ENCODE measurements around the gene GLS. TPM values are rescaled to one million over a fixed set of nuclear protein-coding genes. Genes with fewer than 3 reads are reported as not detected.
A peak's percentile ranks its signal among the peaks of the same experiment; 100 is the strongest.

GLS gene
- polyA plus RNA-seq, 1 donor = 511 TPM

- H3K36me3 ChIP-seq (ENCODE audit: control insufficient read depth, insufficient read depth, low read length) = peaks cover 38% of the 10 kb centered on the region
- WGBS (ENCODE audit: insufficient coverage, low lambda C conversion rate) = no CpG with 5 or more reads among the region's 1 CpG
- H3K27me3 ChIP-seq (ENCODE audit: control insufficient read depth, insufficient read depth, low read length) = no peaks in the 10 kb centered on the region
- peak; percentile 53 to 71 for DNase-seq
- H3K27ac ChIP-seq (ENCODE audit: low read length) = peak overlapping the region; percentile 47
- peaks cover 22% of the 10 kb centered on the region for H3K4me1 ChIP-seq (ENCODE audit: control insufficient read depth, insufficient read depth, low read length)
- H3K4me3 ChIP-seq (ENCODE audit: low read length) = no peak overlapping the region
- no peaks in the 10 kb centered on the region for H3K9me3 ChIP-seq (ENCODE audit: control insufficient read depth, low read depth, low read length)
These were observed 41.8 kb downstream of the GLS start for GRCh38 chr2:190922376-190922775.

GRCh38 chr2:190927301-190927700, 46.7 kb downstream of the GLS start:
- Histone ChIP-seq H3K9me3 (ENCODE audit: control insufficient read depth, low read depth, low read length) (no peaks in the 10 kb centered on the region), H3K4me1 (ENCODE audit: control insufficient read depth, insufficient read depth, low read length) (peaks cover 25% of the 10 kb centered on the region), H3K27ac (ENCODE audit: low read length) (peak overlapping the region; percentile 91), H3K4me3 (ENCODE audit: low read length) (peak overlapping the region; percentile 41), H3K27me3 (ENCODE audit: control insufficient read depth, insufficient read depth, low read length) (no peaks in the 10 kb centered on the region), H3K36me3 (ENCODE audit: control insufficient read depth, insufficient read depth, low read length) (peaks cover 48% of the 10 kb centered on the region)
- WGBS (ENCODE audit: insufficient coverage, low lambda C conversion rate) = no CpG with 5 or more reads among the region's 2 CpGs
- peak; percentile 42 to 85 for DNase-seq

GRCh38 chr2:190929919-190930318, 49.3 kb downstream of the GLS start:
- Histone ChIP-seq H3K4me1 (ENCODE audit: control insufficient read depth, insufficient read depth, low read length) (peaks cover 20% of the 10 kb centered on the region), H3K4me3 (ENCODE audit: low read length) (peak overlapping the region; percentile 41), H3K9me3 (ENCODE audit: control insufficient read depth, low read depth, low read length) (no peaks in the 10 kb centered on the region), H3K27me3 (ENCODE audit: control insufficient read depth, insufficient read depth, low read length) (no peaks in the 10 kb centered on the region), H3K27ac (ENCODE audit: low read length) (peak overlapping the region; percentile 35), H3K36me3 (ENCODE audit: control insufficient read depth, insufficient read depth, low read length) (peaks cover 38% of the 10 kb centered on the region)
- no peak for DNase-seq
- whole genome bisulfite sequencing (ENCODE audit: insufficient coverage, low lambda C conversion rate) = no CpG with 5 or more reads among the region's 7 CpGs

GRCh38 chr2:190930411-190930810, 49.8 kb downstream of the GLS start:
- H3K4me3 ChIP-seq (ENCODE audit: low read length) = peak overlapping the region; percentile 41
- H3K9me3 ChIP-seq (ENCODE audit: control insufficient read depth, low read depth, low read length) = no peaks in the 10 kb centered on the region
- H3K36me3 ChIP-seq (ENCODE audit: control insufficient read depth, insufficient read depth, low read length) = peaks cover 34% of the 10 kb centered on the region
- H3K4me1 ChIP-seq (ENCODE audit: control insufficient read depth, insufficient read depth, low read length) = peaks cover 17% of the 10 kb centered on the region
- H3K27ac ChIP-seq (ENCODE audit: low read length) = peak overlapping the region; percentile 35
- WGBS (ENCODE audit: insufficient coverage, low lambda C conversion rate) = 100% methylated on average over 1 of the region's 3 CpGs
- no peak for DNase-seq
- H3K27me3 ChIP-seq (ENCODE audit: control insufficient read depth, insufficient read depth, low read length) = no peaks in the 10 kb centered on the region

- Histone ChIP-seq H3K4me1 (ENCODE audit: control insufficient read depth, insufficient read depth, low read length) (peaks cover 4% of the 10 kb centered on the region), H3K9me3 (ENCODE audit: control insufficient read depth, low read depth, low read length) (no peaks in the 10 kb centered on the region), H3K4me3 (ENCODE audit: low read length) (no peak overlapping the region), H3K27ac (ENCODE audit: low read length) (no peak overlapping the region), H3K27me3 (ENCODE audit: control insufficient read depth, insufficient read depth, low read length) (no peaks in the 10 kb centered on the region), H3K36me3 (ENCODE audit: control insufficient read depth, insufficient read depth, low read length) (peaks cover 30% of the 10 kb centered on the region)
- DNase-seq = no peak
- no CpG with 5 or more reads among the region's 1 CpG for WGBS (ENCODE audit: insufficient coverage, low lambda C conversion rate)
These were observed 51.9 kb downstream of the GLS start for GRCh38 chr2:190932514-190932913.

- Histone ChIP-seq H3K9me3 (ENCODE audit: control insufficient read depth, low read depth, low read length) (no peaks in the 10 kb centered on the region), H3K27me3 (ENCODE audit: control insufficient read depth, insufficient read depth, low read length) (no peaks in the 10 kb centered on the region), H3K27ac (ENCODE audit: low read length) (no peak overlapping the region), H3K36me3 (ENCODE audit: control insufficient read depth, insufficient read depth, low read length) (peaks cover 30% of the 10 kb centered on the region), H3K4me1 (ENCODE audit: control insufficient read depth, insufficient read depth, low read length) (peaks cover 4% of the 10 kb centered on the region), H3K4me3 (ENCODE audit: low read length) (no peak overlapping the region)
- no peak for DNase-seq
These were observed 52.7 kb downstream of the GLS start for GRCh38 chr2:190933361-190933760.

GRCh38 chr2:190935054-190935453, 54.4 kb downstream of the GLS start:
- no peak overlapping the region for H3K4me3 ChIP-seq (ENCODE audit: low read length)
- no peak overlapping the region for H3K27ac ChIP-seq (ENCODE audit: low read length)
- peaks cover 20% of the 10 kb centered on the region for H3K36me3 ChIP-seq (ENCODE audit: control insufficient read depth, insufficient read depth, low read length)
- DNase-seq = no peak
- H3K9me3 ChIP-seq (ENCODE audit: control insufficient read depth, low read depth, low read length) = no peaks in the 10 kb centered on the region
- H3K4me1 ChIP-seq (ENCODE audit: control insufficient read depth, insufficient read depth, low read length) = peaks cover 4% of the 10 kb centered on the region
- H3K27me3 ChIP-seq (ENCODE audit: control insufficient read depth, insufficient read depth, low read length) = no peaks in the 10 kb centered on the region

GRCh38 chr2:190938771-190939335, 58.2 kb downstream of the GLS start:
- peaks cover 3% of the 10 kb centered on the region for H3K4me1 ChIP-seq (ENCODE audit: control insufficient read depth, insufficient read depth, low read length)
- no peaks in the 10 kb centered on the region for H3K27me3 ChIP-seq (ENCODE audit: control insufficient read depth, insufficient read depth, low read length)
- WGBS (ENCODE audit: insufficient coverage, low lambda C conversion rate) = 50% methylated on average over 1 of the region's 1 CpG
- DNase-seq = no peak
- no peaks in the 10 kb centered on the region for H3K9me3 ChIP-seq (ENCODE audit: control insufficient read depth, low read depth, low read length)
- no peak overlapping the region for H3K4me3 ChIP-seq (ENCODE audit: low read length)
- H3K27ac ChIP-seq (ENCODE audit: low read length) = no peak overlapping the region
- H3K36me3 ChIP-seq (ENCODE audit: control insufficient read depth, insufficient read depth, low read length) = peaks cover 2% of the 10 kb centered on the region

GRCh38 chr2:190940454-190940853, 59.8 kb downstream of the GLS start:
- Histone ChIP-seq H3K4me3 (ENCODE audit: low read length) (no peak overlapping the region), H3K27ac (ENCODE audit: low read length) (no peak overlapping the region), H3K36me3 (ENCODE audit: control insufficient read depth, insufficient read depth, low read length) (no peaks in the 10 kb centered on the region), H3K27me3 (ENCODE audit: control insufficient read depth, insufficient read depth, low read length) (no peaks in the 10 kb centered on the region), H3K9me3 (ENCODE audit: control insufficient read depth, low read depth, low read length) (no peaks in the 10 kb centered on the region), H3K4me1 (ENCODE audit: control insufficient read depth, insufficient read depth, low read length) (peaks cover 3% of the 10 kb centered on the region)
- no CpG with 5 or more reads among the region's 1 CpG for WGBS (ENCODE audit: insufficient coverage, low lambda C conversion rate)
- DNase-seq = no peak

- H3K27me3 ChIP-seq (ENCODE audit: control insufficient read depth, insufficient read depth, low read length) = no peaks in the 10 kb centered on the region
- WGBS (ENCODE audit: insufficient coverage, low lambda C conversion rate) = no CpG with 5 or more reads among the region's 2 CpGs
These were observed 61.0 kb downstream of the GLS start for GRCh38 chr2:190941571-190941970.

GRCh38 chr2:190942697-190943096, 62.1 kb downstream of the GLS start:
- WGBS (ENCODE audit: insufficient coverage, low lambda C conversion rate) = no CpG with 5 or more reads among the region's 2 CpGs
- no peak overlapping the region for H3K4me3 ChIP-seq (ENCODE audit: low read length)
- no peaks in the 10 kb centered on the region for H3K36me3 ChIP-seq (ENCODE audit: control insufficient read depth, insufficient read depth, low read length)
- no peak for DNase-seq
- peaks cover 13% of the 10 kb centered on the region for H3K4me1 ChIP-seq (ENCODE audit: control insufficient read depth, insufficient read depth, low read length)
- no peaks in the 10 kb centered on the region for H3K9me3 ChIP-seq (ENCODE audit: control insufficient read depth, low read depth, low read length)
- H3K27ac ChIP-seq (ENCODE audit: low read length) = no peak overlapping the region
- H3K27me3 ChIP-seq (ENCODE audit: control insufficient read depth, insufficient read depth, low read length) = no peaks in the 10 kb centered on the region

More at GRCh38 chr2:190941571-190941970, 61.0 kb downstream of the GLS start:
- Histone ChIP-seq H3K36me3 (ENCODE audit: control insufficient read depth, insufficient read depth, low read length) (no peaks in the 10 kb centered on the region), H3K4me1 (ENCODE audit: control insufficient read depth, insufficient read depth, low read length) (peaks cover 6% of the 10 kb centered on the region), H3K9me3 (ENCODE audit: control insufficient read depth, low read depth, low read length) (no peaks in the 10 kb centered on the region), H3K4me3 (ENCODE audit: low read length) (no peak overlapping the region), H3K27ac (ENCODE audit: low read length) (no peak overlapping the region)
- DNase-seq = no peak
